IPS-18c (cell line): ENCODE measurements around the gene WFDC1.

Experiments
- H3K4me3 ChIP-seq: 2 replicates; pipeline ENCODE4 v1.7.0; 2013; ENCODE audit warnings: low read depth, mild to moderate bottlenecking, low read length, moderate library complexity; ENCODE audit not compliant: insufficient read depth
- H3K9me3 ChIP-seq: one replicate; pipeline ENCODE4 v1.6.1; 2013; ENCODE audit warnings: mild to moderate bottlenecking, low read length, moderate library complexity; ENCODE audit not compliant: control insufficient read depth, insufficient read depth

The WFDC1 gene

DNA sequence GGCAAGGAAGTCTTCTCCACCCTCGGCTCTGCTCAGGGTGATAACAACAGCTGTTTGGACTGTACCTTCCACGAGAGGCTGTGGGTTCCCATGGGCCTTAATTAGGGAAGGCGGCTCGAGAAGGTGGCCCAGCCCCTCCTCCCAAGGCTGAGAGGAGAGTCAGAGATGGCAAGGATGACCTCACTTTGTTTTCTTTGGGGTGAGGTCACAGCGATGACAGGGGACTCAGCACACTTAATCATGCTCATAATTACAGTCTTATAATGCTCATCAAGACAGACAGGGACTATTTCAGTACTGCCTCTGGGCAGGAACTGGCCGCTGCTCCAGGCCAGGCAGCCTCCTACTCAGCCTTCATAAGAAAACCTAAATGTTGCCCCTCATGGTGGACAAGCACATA is 19.7 kb downstream of the WFDC1 start:
- Histone ChIP-seq H3K4me3 (no peak overlapping the region), H3K9me3 (no peaks in the 10 kb centered on the region)

- Histone ChIP-seq H3K4me3 (no peak overlapping the region), H3K9me3 (no peaks in the 10 kb centered on the region)
These were observed 20.1 kb downstream of the WFDC1 start for GRCh38 chr16:84314814-84315213.

GRCh38 chr16:84315422-84315821 is 20.7 kb downstream of the WFDC1 start:
- no peaks in the 10 kb centered on the region for H3K9me3 ChIP-seq
- no peak overlapping the region for H3K4me3 ChIP-seq

- no peak overlapping the region for H3K4me3 ChIP-seq
- no peaks in the 10 kb centered on the region for H3K9me3 ChIP-seq
These were observed 23.7 kb downstream of the WFDC1 start for GRCh38 chr16:84318091-84318975.

GRCh38 chr16:84319146-84319760 is 24.6 kb downstream of the WFDC1 start:
- no peaks in the 10 kb centered on the region for H3K9me3 ChIP-seq
- no peak overlapping the region for H3K4me3 ChIP-seq

GRCh38 chr16:84320511-84320910 is 25.8 kb downstream of the WFDC1 start:
- Histone ChIP-seq H3K4me3 (no peak overlapping the region), H3K9me3 (no peaks in the 10 kb centered on the region)

DNA sequence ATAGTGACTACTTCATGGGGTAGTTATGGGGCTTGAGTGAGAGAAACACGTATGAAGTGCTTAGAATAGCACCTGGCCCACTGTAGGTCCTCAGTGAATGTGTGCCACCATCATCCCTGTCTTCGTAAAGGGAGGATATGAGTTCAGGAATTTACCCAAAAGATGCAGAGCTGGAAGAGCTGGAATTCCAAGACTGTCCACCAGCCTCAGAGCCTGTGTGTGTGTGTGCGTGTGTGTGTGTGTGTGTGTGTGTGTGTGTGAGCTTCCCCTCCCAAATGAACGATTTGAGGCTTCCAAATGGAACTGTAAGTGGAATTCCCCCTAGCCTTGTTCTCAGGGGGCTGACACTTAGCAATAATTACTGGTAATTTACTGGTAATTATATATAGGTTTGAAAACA is 27.3 kb downstream of the WFDC1 start:
- Histone ChIP-seq H3K9me3 (no peaks in the 10 kb centered on the region), H3K4me3 (no peak overlapping the region)

DNA sequence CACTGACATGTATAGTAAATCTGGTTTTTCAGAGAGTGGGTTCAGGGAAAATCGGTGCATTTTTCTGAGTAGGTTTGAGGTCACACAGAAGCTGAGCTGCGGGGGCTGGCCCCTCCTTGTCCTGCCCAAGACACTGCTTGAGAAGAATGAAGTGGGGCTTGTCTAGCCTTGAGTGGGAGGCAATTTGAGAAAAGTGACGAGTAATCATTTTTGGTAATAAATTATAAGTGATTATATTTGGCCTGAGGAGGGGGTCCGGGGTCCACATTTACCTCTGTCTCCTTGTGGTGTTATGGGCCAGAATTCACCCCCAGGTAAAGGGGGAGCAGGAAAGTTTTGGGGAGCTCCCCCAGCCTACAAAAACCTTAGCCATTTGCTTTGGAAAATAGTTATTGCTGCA is 28.1 kb downstream of the WFDC1 start:
- H3K4me3 ChIP-seq = no peak overlapping the region
- no peaks in the 10 kb centered on the region for H3K9me3 ChIP-seq

GRCh38 chr16:84323606-84324005 is 28.9 kb downstream of the WFDC1 start:
- Histone ChIP-seq H3K4me3 (no peak overlapping the region), H3K9me3 (no peaks in the 10 kb centered on the region)

- Histone ChIP-seq H3K9me3 (no peaks in the 10 kb centered on the region), H3K4me3 (no peak overlapping the region)
These were observed 30.0 kb downstream of the WFDC1 start for GRCh38 chr16:84324434-84325262.

DNA sequence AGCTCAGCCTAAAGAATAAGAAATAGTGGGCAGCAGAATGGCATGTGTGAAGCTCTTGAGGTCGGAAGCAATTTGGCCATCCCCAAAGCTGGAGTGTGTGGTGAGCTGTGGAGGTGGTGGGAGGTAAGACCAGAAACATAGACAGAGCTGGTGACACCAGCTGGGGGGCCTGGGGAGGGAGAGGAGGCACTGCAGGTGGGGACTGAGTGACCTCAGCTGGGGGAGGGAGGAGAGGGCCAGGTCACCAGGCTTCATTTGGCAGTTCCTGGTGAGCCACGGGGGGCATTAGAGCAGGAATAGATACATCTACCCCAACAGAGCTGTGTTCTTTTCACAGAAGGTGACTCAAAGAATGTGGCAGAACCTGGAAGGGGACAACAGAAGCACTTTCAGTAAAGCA is 31.9 kb downstream of the WFDC1 start:
- Histone ChIP-seq H3K9me3 (no peaks in the 10 kb centered on the region), H3K4me3 (no peak overlapping the region)

- Histone ChIP-seq H3K4me3 (no peak overlapping the region), H3K9me3 (no peaks in the 10 kb centered on the region)
These were observed 33.3 kb downstream of the WFDC1 start for GRCh38 chr16:84327926-84328505.

DNA sequence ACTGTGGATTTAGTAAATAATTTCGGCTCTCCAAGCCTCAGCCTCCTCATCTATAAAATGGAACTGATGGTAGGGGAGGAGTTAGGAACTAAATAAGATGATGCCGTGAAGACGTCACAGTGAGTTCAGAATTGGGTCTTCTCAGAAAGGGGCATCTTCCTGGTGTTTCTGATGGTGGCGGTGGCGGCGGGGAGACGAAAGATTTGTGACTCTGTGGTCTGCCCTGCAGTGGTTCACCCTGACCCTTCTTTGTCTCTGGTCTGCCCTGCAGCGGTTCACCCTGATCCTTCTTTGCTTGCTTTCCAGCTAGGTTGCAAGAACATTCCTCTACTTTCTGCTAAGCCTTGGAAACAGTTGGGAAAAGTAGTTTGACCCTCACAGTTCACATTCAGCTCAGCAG is 34.3 kb downstream of the WFDC1 start:
- Histone ChIP-seq H3K9me3 (no peaks in the 10 kb centered on the region), H3K4me3 (no peak overlapping the region)

DNA sequence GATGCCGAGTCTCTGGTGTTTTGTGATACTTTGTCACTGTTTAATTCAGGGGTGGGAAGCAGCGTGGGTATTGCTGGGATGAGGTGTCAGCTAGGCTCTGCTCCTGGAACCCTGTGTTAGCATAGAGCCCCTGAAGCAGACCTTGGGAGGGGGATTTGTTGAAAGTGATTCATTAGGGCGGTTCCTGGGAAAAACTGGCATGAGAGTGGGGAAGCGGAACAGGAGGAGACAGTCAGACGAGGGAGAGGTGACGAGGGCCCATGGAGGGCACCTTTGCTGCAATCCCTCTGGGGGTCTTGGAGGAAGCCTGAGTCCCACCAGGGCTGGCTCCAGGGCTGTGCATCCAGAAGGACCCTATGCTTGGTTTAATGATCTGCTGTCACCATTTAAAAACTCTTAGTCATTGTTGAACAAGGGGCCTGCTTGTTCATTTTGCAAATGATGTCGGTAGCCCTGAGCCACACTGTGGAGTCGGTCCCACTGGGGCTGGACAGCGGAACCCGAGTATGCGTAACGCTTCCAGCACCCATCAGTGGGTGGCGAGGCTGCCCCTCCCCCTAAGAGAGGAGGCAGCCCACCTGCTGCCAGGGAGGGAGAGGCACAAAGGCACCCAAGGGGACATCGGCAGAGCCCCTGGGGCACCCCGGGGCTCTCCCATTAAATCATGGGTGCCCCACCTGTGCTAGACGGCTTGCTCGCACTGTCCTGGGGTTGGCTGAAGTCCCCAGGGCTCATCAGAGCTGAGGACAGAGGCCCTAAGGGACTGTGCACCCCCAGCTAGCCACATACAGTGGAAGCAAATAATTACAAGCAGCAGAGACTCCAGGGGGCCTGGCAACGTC is 35.4 kb downstream of the WFDC1 start:
- H3K4me3 ChIP-seq = no peak overlapping the region
- H3K9me3 ChIP-seq = no peaks in the 10 kb centered on the region

DNA sequence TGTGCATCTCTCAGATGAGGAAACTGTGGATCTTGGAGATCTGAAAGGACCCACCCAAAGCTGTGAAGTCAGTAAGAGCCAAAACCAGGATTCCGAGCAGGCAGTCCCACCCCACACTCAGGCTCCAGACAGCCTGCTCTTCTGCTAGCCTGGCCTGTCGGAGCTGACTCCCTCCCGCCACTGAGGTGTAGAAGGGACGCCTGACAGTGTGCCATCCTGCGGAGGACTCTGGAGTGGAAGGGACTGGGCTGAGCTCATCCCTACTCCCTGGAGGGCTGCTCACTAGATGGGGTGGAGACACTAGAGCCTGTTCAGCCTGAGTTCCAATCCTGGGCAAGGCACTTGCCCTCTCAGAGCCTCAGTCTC is 36.0 kb downstream of the WFDC1 start:
- no peaks in the 10 kb centered on the region for H3K9me3 ChIP-seq
- H3K4me3 ChIP-seq = no peak overlapping the region

DNA sequence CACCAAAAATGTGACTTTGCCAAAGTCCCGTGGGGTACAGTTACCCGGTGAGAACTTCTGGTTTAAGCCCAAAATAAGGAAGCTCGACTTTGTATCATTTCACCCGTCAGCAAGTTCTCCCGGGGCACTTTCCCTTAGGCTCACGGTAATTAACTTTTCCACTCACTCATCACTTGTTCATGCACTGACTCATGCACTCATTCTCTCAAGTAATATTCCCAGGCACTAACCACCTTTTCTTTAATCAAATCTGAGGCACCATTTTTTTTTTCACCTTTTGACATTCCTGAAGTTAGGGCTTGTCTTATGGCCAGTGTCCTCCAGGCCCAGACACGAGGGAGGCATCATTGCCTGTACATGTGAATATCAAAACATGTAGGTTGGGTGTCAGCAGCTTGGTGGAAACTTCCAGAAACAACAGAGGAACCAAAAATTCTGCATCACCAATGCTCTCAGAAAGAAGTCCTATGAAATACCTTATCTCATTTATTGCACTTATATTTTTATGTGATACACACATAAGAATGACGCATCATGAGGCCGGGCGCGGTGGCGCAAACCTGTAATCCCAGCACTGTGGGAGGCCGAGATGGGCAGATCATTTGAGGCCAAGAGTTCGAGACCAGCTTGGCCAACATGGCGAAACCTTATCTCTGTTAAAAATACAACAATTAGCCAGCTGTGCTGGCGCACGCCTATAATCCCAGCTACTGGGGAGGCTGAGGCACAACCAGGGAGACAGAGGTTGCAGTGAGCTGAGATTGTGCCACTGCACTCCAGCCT is 37.5 kb downstream of the WFDC1 start:
- Histone ChIP-seq H3K9me3 (no peaks in the 10 kb centered on the region), H3K4me3 (no peak overlapping the region)
